Left cardiac atrium (tissue), 4 donors: ENCODE measurements around the gene NR5A1. TPM values are rescaled to one million over a fixed set of nuclear protein-coding genes. Genes with fewer than 3 reads are reported as not detected.

Experiments used
- ATAC-seq, 2 donors: fragments of 200-7000 bp; cut with Tn5 transposase; one replicate each; pipeline ENCODE4 v1.9.1; 2020; ENCODE audit warnings: mild to moderate bottlenecking in 2 of 2, moderate library complexity in 2 of 2
- DNase-seq: peaks from one replicate; pipeline ENCODE4 v3.0.0-alpha.2; 2020
- intact Hi-C, 2 donors: fragments of 100-400 bp; cut with DNase I; formaldehyde crosslinking; loops; one replicate each; pipeline versions ENCODE4 v1.14.1 to v1.15.1; 2022 to 2023
- total RNA-seq, 2 donors: library from RNA; stranded (reverse); fragmentation: NEBNext Ultra II Directional; extraction: Animal tissue kit (Norgen Biotek cat#: 25700); gene quantifications; one replicate each; pipeline ENCODE4 v1.2.1, GENCODE V29; 2021
- donor health status: DM: no; HTN: yes; CAD: no.
- donor health status: DM: no; HTN: yes; CAD: no; lungs with severe emphysema.
- donor health status: DM: yes; HTN: yes; CAD: no.
- donor health status: Dilated cardiomyopathy.

NR5A1 gene
- total RNA-seq, 2 donors from 2014 or later = not detected

DNA sequence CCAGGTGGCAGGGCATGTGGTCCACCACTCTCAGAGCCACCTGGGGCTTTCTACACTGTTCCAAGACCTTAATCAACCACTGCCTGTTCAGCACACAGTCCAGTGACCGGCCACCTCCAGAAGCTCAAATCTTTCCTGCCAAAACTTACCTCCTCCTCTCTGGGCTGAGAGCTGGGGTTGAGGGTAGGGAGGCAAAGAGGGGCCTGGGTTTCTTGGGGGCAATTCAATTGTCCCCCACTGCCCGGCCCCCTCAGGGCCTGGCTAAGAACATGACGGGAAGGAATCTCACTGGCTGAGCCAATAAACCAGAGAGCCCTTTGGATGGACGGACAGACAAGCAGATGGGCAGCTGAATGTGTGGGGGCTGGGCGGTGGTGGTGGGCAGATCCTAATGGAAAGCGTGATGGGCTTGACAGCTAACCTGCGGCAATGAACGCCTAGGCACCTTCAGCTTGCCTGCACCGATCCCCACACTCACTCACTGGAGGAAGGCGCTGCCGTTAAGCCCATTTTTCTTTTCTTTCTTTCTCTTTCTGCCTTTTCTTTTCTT is 5.4 kb downstream of the NR5A1 start:
- DNase-seq = no peak
- intact Hi-C loops = no loop called here
- no peak for ATAC-seq

DNA sequence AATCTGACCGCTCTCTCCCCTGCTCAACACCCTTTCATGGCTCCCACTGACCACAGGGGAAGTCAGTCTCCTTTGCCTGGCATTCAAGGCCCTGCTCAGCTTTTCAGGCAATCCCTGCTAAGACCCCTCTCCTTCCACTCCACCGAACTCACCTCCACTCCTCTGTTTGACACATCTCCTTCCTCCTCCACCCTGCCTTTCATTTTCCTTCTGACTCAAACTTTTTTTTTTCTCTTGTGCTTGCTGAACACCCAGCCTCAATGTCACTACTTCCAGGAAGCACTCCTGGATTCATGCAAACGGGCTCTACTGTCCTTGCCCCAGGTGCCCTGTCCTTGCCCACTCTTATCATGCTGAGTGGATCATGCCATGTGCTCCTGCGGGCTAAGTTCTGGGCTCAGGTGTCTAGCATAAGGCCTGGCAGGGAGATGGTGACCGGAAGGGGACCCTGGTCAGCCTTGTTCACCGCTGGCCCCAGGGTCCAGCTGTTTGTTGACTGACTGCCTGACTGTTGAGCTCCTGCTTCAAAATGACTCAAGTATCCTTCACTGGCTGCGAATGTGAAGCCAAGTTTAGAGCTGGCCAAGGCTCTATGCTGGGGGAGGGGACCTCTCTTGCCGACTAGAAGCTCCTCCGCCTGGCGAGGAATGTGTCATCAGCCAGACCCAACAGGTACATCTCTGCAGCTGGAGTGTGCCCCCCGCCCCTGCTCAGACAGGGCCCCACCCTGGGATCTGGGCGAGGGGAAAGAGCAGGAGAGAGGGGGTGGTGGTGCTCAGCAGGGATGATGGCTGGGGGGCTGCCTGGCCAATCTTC is 6.2 kb downstream of the NR5A1 start:
- no peak for DNase-seq
- ATAC-seq = no peak

DNA sequence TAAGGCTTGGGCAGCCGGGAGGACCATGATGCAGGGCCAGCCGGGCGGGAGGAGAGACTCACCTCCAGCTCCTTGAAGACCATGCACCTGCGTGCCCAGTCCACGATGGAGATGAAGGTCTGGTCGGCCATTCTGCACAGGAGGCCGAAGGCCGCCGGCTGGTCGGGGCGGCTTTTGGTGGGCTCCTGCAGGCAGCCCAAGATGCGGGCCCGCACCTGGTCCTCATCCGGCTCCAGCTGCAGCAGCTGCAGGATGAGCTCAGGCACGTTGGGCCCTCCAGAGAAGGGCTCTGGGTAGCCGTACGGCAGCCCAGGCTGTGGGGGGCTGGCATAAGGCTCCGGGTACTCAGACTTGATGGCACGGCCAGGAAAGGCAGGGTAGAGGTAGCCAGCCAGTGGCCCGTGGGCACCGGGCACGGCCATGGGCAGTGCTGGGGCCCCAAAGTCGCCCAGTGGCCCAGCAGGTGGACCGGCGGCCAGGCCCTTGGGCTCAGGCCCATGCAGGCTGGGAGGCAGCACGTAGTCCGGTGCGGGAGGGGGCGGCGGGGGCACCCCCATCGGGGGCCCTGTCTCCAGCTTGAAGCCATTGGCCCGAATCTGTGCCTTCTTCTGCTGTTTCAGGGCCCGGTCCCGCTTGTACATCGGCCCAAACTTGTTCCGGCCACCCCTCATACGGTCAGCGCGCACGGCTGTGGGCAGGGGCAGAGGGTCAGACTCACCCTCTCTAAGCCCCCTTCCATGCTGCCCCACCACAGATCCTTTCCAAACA is 7.0 kb downstream of the NR5A1 start:
- intact Hi-C loops = no loop called here
- ATAC-seq (no peak), DNase-seq (no peak)

More for the DNA sequence above, 6.2 kb downstream of the NR5A1 start:
- intact Hi-C loops = no loop called here

DNA sequence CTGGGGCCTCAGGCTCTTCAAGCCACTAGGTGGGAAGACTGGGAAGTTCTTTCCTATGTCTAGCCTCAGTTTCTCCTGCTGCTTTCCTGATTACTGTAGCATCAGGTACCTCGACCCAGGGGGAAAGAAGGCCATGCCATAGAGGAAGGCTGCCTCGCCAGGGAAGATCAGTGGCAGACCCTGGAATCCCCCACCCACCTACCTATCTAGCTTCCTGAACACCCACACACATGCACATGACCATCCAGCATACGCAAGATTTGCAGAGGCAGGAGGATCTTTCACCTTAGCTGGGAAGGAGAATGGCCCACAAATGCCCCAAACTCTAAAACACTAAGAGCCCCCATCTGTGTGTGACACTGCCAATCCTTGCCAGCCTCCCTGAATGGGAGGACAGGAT is 8.0 kb downstream of the NR5A1 start:
- no peak for DNase-seq
- ATAC-seq = no peak
- intact Hi-C loops = no loop called here

DNA sequence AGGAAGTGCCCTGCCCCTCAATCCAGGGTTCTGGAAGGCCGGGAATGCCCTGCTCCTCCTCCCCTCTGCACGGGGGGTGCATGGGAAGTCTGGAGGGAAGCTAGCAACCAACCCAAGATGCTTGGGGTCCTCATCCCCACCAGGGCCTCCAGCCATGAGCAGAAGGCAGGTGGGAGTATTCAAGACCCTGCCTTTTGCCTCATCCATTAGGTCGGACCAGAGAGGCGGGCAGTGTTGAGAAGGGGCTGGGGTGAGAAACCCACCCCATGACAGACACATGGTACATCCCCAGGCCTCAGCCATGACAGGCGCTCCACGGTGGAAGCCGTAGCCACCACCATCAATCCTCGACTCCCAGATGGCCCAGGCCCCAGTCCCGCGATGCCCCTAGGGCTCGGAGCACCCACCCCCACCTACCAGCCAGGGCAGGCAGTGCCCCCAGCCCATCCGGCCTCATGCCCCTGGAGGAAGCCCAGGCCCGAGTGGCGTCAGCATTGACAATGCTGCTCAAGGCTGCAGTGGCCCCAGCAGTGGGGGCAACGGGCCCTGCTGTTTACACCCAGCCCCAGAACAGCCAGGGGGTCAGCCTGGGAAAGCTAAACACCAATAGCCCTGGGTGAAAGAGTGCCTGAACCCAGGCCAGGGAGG is 8.6 kb downstream of the NR5A1 start:
- DNase-seq (no peak), ATAC-seq (no peak)
- intact Hi-C loops = no loop called here

DNA sequence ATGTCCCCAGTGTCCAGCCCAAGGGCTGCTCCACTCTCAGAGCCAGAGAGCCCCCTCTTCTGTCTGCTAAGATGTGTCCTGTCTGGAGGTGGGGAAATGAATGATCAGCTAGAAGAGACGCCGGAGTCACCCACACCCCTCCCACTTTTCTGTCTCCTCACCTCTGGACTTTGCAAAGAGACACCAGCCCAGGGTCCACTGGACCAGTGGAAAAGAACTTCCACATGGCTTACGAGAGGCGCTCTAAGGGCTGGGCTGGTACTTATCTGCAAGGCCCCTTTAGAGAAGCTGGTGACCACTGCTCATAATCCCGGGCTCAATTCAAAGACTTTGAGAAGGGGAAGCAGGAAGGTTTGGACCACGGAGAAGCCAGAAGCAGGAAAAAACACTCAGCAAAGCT is 9.2 kb downstream of the NR5A1 start:
- ATAC-seq = no peak
- no peak for DNase-seq
- intact Hi-C loops = no loop called here

DNA sequence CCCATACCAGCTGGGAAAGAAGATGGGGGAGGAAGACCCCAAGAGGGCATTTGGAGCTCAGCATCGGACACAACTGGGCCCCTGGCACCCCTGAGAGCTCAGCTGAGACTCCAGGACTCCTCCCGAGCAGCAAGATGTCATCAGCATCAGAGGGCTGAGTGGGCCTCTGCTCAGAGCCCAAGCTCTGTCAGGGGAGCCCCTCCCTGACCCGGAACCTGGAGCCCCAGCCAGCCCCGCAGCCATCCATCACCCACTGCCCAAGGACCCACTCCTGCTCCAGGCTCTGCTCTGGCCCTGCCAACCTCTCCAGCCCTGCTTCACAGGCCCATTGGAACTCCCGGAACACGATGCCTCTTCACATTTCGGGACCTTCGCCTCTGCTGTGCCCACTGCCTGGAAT is 9.8 kb downstream of the NR5A1 start:
- ATAC-seq (no peak), DNase-seq (no peak)

DNA sequence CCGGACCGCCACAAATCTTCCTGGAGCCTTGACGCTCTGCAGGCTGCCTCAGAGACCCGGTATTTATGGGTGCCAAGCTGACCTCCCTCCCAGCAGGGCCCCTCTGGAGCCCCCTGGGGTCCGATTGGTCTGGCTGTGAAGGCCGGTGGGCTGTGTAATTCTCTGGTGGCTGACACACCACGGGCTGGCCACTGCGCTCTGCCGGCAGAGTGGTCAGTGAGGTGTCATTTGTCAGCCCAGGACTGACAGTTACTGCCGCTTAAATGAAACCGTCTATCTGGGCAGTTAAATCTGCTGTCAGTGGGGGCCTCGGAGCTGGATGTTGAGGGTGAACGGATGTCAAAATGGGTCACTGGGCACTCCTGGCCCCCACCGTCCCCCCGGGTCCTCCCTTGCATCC is 10.7 kb downstream of the NR5A1 start:
- intact Hi-C loops = no loop called here
- DNase-seq = no peak
- no peak for ATAC-seq

More for the DNA sequence above, 9.8 kb downstream of the NR5A1 start:
- intact Hi-C loops = no loop called here

DNA sequence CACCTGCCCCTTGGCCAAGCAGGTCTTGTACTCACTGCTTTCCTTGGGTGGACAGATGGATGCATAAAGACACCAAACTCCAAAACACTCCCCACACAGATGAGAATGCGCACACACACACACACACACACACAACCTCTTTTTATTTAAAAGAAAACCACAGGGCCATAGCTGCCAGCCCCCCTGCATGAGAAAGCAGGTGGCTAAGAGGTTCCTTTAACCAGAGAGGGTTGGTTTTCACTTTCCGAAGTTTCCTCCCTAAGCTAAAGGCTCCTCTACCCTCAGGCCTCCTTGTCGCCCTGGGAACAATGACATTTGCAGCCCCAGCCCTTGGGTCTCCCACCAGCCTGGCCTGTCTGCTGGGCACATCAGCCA is 11.1 kb downstream of the NR5A1 start:
- ATAC-seq (no peak), DNase-seq (no peak)
- intact Hi-C loops = no loop called here

DNA sequence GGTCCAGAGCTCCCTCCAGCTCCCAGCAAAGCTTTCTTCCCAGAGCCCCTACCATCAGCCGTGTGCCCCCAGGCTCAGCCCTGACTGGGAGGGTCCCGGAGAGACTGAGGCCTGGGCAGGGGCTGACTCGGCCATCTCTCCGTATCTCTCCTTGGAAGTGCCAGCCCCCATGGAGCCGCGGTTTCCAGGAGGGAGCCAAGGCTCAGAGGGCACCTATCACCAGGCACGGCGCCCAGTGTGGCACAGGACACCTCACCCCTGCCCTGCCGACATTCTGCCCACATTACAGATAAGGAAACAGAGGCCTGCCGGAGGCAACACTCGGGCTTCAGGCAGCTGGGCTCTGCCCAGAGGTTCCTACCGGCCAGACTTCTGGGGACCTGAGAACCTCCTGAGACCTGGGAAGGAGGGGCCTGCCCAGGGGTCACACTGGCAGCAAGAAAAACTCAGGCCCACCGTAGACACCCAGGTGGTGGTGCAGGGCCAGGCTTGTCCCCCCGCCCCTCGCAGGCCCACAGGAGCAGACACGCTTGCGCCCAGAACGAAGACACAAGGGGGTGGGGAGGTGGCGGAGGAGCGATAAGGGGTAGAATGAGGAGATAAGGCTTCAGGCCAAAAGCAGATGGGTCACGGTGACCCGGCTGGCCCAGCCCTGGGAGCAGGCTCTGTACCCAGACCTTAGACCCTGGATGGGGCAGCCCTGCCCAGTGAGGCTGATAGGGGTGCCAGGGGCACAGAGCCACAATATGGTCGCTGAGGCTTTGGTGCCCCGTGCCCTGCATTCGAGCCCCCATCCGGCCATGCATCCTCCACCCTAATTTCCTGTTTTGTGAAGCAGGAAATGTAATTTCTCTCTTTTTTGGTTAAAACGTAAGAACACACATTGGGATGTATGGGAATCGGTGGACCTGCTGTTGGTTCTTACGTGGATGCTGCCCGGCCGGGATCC is 11.8 kb downstream of the NR5A1 start:
- peak in 1 of 2 donors; percentile 23 for ATAC-seq
- intact Hi-C loops = no loop called here
- DNase-seq = no peak

DNA sequence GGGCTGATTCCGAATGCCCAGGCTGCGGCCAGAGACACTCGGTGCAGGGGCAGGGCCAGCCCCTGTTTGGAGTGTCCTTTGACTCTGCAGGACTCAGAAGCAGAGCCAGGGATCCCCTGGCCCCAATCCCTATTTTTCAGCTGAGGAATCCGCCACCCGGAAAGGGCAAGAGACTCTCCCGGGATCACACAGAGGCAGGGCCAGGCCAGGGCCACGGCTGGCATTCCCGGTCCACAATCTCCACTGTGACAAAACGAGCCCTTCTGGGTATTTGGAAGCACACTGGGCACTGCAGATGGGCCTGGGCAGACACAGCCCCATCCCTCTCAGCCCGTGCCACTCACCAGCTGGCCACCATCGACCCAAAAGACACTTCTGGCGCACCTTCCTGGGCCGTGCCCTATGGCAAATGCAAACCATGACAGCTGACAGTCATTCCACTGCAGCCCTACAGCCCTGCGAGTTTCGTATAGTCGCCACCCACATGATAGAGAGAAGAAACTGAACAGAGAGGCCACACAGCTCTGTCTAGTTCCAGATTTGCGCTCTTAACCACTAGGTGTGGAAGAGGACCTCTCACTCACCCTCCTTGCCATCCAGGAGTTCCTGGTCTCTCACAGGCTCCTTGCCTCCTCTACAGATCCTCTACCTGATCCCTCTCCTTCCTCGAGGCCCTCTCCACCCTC is 13.3 kb downstream of the NR5A1 start:
- DNase-seq (no peak), ATAC-seq (peak in 1 of 2 donors; percentile 45)
- intact Hi-C loops = no loop called here

DNA sequence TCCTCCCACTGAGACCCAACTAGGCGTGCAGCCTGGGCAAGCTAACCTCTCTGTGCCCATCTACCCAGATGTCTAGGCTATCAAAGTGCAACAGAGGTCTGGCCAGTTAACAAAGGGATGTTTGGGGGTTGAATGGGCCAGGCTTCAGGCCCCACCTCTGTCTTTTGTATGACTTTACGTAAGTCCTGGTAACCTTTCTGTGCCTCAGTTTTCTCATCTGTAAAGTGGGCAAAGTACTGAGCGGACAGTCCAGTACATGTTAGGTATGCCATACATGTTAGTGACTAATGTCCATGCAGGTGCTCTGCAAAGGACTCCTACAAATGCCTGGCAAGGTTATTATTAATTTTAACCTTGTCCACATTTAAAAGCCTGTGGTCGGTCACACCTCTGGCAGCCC is 14.0 kb downstream of the NR5A1 start:
- DNase-seq (no peak), ATAC-seq (no peak)
- intact Hi-C loops = no loop called here

DNA sequence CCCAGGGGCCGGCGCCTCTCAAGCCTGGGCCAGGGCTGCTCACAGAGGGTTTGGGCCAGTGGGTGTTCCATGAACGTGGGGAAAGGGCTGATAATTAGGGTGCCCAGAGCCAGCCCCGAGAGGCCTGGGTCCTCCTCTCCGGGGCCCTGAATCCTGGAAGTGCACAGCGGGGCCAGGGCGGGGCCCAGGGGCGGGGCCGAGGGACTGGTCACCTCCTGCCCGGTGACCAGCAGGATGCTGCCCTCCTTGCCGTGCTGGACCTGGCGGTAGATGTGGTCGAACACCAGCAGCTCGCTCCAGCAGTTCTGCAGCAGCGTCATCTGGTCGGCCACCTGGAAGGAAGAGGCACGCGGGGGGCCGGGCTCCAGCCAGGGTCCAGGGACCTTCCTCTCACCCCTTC is 14.4 kb downstream of the NR5A1 start:
- ATAC-seq = no peak
- intact Hi-C loops = no loop called here
- DNase-seq = no peak

DNA sequence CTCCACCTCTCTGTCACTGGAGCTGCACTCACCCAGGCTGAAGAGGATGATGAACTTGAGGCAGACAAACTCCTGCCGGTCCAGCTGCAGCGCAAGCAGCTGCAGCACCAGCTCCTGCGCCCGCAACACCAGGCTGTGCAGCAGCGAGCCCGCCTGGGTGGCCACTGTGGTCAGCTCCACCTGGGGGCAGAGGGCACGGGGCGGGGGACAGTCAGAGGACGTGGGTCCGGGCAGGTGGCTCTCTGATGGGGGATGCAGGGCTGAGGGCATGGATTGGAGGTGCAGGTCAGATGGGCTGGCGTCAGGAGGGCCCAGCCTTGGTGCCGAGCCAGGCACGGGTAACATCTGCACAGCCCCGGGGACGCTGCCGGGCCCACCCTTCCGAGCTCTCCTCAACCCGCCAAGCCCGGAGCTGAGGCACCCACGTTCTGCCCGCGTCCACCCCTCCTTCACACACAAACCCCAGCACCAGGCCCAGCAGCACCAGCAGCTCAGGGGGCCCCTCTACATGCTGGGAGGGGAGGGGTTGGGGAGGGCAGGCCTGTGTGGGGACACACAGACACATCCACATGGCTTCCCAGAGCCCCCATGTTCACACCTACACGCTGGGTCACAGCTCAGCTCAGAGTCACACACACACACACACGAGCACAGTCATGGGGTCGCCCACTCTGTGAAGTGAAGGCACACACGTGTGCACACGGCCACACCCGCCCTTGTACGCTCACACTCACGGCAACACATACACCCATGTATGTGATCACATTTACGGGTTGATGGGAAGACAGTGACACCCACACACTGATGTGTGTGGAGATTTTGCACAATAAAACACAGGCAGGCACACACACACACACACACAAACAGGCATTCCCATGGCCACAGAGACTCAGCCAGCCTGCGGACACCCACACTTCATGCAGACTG is 15.9 kb downstream of the NR5A1 start:
- ATAC-seq (no peak), DNase-seq (no peak)
- intact Hi-C loops = no loop called here

DNA sequence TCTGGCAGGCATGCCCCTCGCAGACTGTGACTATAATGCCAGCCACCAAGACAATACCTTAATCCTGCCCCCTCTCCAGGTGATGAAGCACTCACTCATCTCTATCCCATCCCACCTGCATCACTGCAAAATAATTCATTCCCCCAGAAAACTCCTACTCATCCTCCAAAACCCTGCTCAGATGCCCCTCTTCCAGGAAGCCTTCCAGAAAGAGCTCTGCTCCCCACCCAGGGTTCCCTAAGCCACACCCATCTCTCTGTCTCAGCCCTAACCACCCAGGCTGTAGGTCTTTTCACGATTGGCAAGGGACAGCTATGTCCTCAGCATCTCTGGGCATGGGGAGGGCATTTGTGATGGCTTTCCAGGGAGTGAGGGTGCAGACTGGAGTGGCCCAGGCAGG is 17.2 kb downstream of the NR5A1 start:
- DNase-seq (no peak), ATAC-seq (no peak)
- intact Hi-C loops = no loop called here

DNA sequence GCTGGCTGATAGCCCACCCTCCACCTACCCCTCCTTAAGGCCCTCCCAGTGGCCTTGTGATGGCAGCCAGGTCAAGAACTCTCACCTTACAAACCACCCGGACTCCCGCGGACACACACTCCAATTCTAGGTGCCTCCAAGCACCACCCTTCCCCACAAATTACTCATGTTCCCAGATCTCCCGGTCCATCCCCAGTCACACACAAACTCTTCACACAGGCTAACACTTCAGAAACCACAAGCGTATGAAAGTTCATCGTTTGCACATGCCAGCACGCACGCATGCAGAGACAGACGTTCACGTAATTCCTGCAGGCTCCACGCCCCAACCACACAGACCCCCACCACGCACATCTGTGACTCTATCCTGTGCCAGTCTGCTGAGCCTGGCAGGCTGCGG is 18.0 kb downstream of the NR5A1 start:
- no peak for ATAC-seq
- no peak for DNase-seq
- intact Hi-C loops = no loop called here

DNA sequence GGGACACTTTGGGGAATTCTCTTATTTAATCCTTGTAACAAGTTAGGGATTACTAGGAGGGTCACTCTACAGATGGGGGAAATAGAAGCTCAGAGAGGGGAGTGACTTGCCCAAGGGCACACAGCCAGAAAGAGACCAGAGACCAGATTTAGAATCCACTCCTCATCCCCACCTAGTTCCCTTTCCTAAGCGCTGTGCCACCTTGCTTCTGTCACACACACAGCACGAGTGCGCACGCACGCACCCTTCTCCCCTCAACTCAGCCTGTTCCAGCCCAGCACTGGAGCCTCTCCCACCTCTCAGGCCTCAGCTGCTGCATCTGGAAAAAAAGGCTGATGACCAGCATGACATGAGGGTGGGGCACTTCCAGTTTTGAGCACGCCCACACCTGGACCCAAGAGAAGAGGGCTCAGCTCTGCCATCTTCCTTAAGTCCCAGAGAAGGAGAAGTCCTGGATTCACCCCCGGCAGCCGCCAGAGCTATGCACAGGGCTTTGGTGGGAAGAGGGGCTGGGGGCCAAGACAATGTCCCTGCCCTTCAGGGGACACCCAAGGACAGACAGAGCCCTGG is 18.5 kb downstream of the NR5A1 start:
- ATAC-seq = no peak
- DNase-seq = no peak
- intact Hi-C loops = no loop called here
